HG03565 (cell line): Measurements from ENCODE around the gene GATAD2A.

Experiments used
- ATAC-seq: cut with Tn5 transposase; IDR thresholded peaks from one replicate; pipeline ENCODE4 v1.9.1; 2021; ENCODE audit warnings: mild to moderate bottlenecking, moderate library complexity; ENCODE audit not compliant: unreplicated experiment

GATAD2A gene

GRCh38 chr19:19542507-19542906 lies 137.0 kb downstream of the GATAD2A start:
- ATAC-seq, result no peak

DNA sequence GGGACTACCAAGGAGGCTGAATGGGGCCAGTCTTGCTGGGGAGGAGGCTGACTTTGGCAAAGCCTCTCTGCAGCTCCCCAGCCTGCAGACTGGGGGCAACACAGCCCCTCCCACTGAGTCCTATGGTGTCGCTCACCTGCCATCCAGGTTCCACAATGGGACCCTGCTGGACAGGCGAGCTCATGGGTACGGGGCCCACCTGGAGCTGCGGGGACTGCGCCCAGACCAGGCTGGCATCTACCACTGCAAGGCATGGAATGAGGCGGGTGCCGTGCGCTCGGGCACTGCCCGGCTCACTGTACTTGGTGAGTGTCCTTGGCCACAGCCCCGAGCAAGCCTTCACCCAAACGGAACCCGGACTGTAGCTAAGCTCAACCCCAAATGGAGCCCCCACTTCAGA lies 137.6 kb downstream of the GATAD2A start:
- no peak for ATAC-seq

DNA sequence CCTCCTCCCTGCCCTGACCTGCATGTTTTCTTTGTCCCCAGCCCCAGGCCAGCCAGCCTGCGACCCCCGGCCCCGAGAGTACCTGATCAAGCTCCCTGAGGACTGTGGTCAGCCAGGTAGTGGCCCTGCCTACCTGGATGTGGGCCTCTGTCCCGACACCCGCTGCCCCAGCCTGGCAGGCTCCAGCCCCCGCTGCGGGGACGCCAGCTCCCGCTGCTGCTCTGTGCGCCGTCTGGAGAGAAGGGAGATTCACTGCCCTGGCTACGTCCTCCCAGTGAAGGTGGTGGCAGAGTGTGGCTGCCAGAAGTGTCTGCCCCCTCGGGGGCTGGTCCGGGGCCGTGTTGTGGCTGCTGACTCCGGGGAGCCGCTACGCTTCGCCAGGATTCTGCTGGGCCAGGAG lies 138.2 kb downstream of the GATAD2A start:
- no peak for ATAC-seq

- ATAC-seq, result no peak
Observed at GRCh38 chr19:19544257-19544953, 138.9 kb downstream of the GATAD2A start.

DNA sequence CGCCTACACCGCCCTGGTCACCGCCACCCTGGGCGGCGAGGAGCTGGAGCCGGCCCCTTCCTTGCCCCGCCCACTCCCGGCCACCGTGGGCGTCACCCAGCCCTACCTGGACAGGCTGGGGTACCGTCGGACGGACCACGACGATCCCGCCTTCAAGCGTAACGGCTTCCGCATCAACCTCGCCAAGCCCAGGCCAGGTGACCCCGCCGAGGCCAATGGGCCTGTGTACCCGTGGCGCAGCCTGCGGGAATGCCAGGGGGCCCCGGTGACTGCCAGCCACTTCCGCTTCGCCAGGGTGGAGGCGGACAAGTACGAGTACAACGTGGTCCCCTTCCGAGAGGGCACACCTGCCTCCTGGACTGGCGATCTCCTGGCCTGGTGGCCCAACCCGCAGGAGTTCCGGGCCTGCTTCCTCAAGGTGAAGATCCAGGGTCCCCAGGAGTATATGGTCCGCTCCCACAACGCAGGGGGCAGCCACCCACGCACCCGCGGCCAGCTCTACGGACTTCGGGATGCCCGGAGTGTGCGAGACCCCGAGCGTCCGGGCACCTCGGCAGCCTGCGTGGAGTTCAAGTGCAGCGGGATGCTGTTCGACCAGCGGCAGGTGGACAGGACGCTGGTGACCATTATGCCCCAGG lies 139.6 kb downstream of the GATAD2A start:
- ATAC-seq, result no peak

GRCh38 chr19:19545707-19546106 lies 140.2 kb downstream of the GATAD2A start:
- no peak for ATAC-seq

DNA sequence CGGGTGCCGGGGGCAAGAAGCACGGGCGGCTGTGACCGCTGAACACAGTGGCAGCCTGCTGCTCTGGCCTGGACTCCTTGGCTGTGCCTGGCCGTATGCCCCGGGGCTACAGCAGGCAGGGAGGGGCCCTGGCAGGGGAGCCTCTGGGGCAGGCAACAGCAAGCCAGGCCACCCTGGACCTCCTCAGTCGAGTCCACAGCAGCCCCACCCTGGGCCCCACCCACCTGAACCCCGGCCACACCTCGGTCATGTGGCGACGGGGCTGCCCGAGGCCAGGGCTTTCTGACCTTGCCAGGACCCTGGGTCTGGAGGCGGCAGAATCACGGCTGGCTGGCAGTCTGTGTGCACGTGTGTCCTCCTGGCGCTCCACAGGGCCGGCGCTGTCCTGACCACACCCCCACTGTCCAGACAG lies 141.3 kb downstream of the GATAD2A start:
- ATAC-seq, result no peak

DNA sequence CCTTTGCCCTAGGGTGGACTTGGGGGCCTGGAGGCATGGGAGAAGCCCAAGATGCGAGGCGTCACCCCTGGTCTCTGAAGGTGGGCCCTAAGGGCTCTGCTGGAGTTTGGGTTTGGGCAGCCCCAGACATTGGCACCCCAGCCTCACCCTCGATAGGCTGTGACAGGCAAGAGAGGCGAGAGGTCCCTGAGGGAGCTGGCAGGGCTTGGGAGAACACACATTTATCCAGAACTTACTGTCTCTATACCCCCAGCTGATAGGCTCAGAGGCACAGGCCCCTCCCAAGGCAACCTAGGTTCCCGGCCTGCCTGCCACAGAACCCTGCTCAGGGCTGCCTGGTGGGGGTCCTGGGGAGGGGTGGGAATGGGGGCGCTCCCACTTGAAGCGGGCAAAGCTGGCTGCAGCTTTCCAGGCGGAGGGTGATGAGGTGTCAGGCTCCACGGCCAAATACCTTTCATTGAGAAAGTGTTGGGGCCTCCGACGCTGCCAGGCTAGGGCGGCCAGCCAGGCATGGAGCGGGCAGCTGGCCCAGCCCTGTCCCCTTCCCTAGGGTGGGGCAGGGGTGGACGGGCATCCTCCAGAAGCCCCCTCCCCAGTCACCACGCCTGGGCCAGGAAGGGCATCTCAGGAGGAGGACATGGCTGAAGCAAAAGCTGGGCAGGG lies 142.3 kb downstream of the GATAD2A start:
- ATAC-seq, result no peak

DNA sequence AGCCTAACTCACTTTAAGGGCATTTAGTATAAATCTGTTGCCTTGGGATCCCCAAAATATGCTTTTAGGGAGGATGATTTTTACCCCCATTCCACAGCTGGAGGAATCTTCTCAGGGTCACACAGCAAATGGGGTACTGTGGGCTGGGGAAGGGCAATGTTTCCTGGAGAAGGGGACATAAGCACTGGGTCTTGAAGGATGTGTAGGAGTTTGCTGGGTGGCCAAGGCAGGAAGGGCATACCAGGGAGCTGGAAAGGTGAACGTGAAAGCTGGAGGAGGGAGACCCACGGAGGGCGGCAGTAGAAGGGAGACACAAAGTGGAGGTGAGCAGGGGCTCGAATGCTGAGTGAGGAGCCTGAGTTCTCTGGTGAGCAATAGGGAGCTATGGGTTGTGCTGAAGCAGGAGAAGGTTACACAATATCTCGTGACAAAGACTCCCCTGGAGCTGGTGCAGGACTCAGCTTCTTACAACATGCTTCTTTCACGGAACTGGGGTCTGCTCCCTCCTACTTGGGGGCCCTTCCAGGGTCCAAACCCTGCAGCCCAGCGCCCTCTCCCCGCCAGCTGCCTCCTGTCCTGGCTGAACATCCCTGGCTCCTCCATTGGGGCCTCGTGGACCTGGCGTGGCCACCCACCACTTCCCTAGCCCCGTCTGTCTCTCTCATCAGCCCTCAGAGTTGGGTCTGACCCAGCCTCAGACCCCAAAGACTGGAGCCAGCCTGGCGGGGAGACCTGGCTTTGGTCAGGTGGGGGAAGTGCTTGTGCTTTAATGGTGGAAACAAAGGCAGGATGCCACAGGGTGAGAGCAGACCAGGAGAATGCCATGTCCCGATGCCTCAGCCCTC lies 143.7 kb downstream of the GATAD2A start:
- ATAC-seq, result no peak

DNA sequence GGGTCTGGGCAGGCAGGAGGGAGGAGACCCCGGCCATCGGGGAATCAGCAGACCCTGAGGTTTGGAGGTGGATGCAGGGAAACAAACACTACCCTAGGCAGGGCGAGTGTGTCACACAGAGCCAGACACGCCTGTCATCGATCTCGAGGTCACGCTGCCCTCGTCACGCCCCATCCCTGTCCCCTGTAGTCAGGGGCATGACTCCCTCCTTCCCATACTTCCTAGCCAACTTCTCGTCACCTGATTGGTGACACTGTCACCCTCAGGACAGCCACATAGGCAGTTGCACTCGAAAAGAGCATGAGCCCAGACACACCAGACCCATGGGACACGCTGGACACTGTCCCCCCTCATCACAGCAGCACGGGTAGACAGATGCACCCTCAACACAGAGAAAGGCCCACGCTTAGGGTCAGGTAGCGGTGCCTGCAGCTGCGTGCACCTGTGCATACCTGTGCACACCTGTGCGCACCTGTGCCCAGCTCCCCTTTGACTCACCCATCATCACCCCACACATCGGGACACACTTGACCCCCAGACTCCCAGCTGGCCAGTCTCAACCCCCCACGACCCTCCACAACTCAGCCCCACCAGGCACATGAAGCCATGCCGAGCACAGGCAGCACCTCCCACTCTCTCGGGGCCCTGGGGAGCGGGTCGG lies 144.5 kb downstream of the GATAD2A start:
- ATAC-seq, result no peak

GRCh38 chr19:19550485-19550929 lies 145.0 kb downstream of the GATAD2A start:
- ATAC-seq, result no peak

DNA sequence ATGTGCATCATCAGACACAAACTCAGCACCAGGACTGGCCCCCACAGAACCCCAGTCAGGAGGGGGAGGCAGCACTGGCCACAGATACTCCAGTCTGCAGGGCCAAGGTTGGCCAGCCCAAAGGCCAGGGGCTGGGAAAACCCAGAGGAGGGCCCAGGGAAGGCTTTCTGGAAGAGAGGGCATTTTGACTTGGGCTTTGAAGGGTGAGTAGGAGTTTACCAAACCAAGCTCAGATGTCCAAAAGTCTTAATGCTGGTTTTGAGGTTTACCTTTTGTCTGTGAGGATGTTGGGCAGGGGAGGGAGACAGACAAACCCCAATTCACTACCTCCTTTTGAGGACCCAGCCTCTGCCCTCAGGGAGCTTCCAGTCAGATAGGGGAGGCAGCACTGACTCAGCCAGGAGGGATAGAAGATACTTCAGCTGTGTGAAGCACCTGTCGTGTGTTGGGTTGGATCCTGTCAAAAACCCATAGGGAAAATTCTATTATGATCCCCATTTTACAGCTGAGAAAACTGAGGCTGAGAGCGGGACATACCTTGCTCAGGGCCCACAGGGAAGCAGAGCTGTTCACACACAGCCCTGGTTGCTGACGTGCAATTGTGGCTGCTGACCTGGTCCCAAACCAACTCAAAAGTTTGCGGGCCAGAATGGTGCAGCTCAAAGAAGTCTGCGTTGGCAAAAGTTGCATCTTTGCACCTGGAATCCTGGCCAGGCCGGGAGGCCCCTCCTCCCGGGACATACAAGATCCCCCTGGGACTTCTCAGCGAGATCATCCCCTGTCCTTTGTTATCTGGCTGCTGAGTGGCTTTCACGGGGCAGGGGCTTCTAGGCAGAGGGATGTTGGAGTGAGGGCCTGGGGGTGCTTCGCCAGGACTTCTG lies 145.7 kb downstream of the GATAD2A start:
- no peak for ATAC-seq

DNA sequence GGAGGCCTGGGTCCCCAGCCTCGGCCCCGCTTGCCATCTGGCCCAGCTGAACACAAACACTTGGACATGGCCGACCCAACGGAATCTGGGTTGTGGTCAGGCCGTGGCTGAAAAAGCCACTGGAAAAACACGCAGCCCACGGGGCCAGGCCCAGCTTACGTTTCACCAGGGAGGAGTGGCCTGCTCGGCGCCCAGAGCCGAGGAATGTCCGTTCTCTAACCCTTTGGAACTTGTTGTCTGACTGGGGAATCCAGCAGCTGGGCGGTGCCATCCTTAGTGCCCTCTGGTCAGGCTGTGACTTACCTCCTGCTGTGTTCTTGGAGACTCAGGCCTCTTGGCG lies 146.3 kb downstream of the GATAD2A start:
- ATAC-seq, result no peak

- no peak for ATAC-seq
Observed at GRCh38 chr19:19552798-19553197, 147.3 kb downstream of the GATAD2A start.

- no peak for ATAC-seq
Observed at GRCh38 chr19:19553670-19554069, 148.2 kb downstream of the GATAD2A start.

DNA sequence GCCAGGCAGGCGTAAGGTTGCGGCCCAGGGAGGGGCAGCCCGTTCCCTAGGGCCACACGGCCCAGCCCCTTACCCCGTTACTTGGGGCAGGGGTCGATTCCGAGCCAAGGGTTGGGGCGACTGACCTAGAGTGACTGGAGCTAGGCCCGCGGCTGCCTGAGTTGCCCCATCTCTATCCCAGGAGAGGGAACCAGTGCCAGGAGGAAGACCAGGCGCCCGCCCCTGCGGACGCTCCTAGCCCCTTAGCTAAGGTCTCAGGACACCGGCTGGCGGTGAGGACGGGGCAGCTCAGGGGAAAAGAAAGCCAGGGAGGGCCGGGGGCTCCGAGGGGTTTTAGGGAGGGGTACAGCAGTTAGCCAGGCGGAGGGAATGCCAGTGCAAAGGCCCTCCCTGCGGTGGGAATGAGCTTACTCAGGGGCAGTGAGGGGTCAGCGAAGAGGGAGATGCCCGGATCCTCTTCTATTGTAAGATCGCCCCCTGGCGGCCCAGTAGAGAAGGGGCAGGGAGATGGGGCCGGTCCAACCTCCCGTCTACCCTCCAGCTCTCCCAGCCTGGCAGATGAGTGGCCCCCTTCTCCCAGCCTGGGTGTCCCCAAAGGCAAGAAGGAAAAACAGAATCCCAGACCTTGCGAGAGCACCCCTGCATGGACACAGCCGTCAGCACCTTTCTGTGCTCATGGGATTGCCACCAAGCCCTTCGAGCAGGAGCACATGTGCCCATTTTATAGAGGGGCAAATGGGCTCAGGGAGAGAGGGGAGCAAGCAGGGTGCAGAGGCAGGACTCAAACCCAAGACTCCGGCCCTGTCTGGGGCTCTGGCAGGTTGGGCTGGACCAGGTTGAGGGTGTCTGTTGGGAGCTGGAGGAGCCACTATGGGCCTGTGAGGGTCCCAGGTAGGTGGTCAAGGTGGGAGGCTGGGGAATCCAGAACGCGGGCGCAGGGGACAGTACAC lies 148.9 kb downstream of the GATAD2A start:
- ATAC-seq, result no peak

GRCh38 chr19:19558055-19558454 lies 152.6 kb downstream of the GATAD2A start:
- no peak for ATAC-seq
